Smooth muscle cell of the brain vasculature (primary cell): Measurements from ENCODE around the gene RRP8.

Experiments used
- DNase-seq: peaks from one replicate; pipeline ENCODE4 v3.0.0-alpha.2; 2012; ENCODE audit warnings: low read depth, low spot score

The RRP8 gene

GRCh38 chr11:6617315-6617781, 13.9 kb upstream of the RRP8 start:
- DNase-seq: no peak

DNA sequence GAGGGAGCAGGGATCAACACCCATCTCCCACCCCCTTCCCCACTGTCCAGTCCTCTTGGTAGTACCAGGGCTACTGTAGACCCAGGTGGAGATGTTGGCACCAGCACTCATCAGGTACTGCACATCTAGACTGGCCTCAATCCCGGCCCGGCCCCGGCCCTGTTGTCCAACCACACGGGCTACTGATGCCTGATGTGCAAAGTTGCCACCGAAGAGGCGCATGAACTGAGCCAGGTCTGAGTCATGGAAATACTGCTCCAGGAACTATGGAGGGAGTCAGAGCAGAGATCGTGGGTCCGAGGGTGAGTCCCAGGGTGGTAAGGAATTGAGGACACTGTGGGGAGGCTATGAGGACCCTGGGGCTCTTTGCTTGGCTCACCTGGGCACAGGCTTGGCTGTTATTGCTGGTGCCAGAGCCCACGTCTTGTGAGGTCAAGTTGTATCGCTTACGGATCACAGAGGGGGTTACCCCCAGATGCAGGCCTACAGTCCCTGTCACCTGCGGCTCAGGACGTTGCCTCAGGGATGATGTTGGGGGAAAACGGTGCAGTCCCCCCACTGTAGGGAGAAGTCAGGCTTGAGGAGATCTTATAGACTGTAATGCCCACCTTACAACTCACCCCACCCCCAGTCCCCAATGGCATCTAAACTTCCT, 13.3 kb upstream of the RRP8 start:
- DNase-seq: no peak

- no peak for DNase-seq
Observed at GRCh38 chr11:6615882-6616585, 12.6 kb upstream of the RRP8 start.

GRCh38 chr11:6615046-6615445, 11.6 kb upstream of the RRP8 start:
- DNase-seq: no peak

DNA sequence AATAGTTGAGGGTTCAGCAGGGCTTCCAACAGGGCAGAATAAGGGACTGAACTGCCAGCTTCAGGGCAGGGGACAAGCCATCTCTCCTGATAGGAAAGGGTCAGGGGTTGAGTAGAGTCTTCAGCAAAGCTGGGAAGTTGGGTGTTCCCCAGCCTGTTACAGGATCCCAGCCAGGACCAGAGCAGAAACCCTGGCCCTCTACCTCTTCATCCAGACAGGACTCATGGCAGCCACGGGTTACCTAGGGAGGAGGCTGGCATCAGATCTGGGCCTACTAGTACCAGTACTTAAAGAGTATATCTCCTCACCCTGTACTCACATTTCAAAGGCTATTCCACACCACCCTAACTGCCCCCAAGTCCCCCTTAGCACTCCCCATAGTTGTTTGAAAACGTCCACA, 11.0 kb upstream of the RRP8 start:
- DNase-seq: no peak

DNA sequence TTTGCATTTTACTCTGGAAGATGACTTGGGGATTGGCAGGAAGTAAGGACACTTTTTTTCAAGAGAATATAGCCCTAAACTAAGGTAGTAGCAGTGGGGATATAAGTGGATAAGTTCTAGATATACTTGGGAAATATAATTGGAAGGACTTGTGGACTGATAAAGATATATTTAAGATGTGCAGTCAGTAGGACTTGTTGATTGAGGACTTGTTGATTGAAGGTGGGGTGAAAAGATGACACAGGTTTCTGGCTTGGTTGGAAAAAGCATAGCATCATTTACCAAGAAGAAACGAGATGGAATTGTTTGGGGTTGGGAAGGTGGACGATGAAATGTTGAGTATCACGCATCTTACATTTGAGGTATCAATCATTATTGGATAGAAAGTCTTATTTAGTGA, 10.1 kb upstream of the RRP8 start:
- no peak for DNase-seq

DNA sequence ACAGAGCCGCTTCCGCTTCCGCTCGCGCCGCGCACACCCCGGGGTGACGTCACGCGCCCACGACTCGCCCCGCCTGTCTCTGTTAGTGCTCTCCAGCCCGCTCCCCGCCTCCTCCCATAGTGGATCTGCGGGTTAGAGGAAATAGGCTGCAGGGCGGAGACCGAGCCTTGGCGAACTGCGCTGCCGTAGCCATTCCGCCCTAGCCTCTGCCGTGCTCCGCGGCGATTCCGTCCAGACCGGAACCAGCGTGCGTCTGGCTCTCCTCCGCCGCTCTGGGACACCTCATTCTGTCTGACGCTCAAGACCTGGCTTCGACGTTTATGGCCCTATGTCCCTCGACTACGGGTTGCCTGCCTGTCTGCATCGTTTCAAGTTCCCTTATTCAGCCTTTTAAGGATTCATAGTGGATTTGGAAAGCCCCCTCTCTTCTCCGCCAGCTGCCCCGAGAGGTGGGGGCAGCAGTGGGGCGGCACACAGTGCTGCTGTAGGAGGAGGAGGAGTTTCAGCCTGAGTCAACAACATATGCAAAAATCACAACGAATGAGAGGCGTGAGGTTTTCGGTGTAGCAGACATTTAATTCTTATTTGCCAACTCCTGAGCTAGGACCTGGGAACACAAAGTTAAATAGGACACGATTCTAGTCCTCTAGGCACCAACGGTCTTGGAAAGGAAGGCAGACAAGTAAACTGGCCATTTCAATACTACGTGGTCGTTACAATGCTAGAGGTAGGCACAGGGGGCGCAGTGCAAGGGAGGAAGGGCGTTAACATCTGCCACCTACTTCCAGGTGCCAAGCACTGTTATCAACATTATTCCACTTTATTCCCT, 9.0 kb upstream of the RRP8 start, which contains the start of gene TAF10:
TSS of gene TAF10 (minus strand) at position 4 of the 829 bp plus-strand sequence. CDS start 27 bp downstream, outside the sequence.
- peak; percentile 83 for DNase-seq

- DNase-seq: no peak
Observed at GRCh38 chr11:6611963-6612212, 8.5 kb upstream of the RRP8 start.

GRCh38 chr11:6611092-6611962, 7.9 kb upstream of the RRP8 start:
- DNase-seq: no peak

DNA sequence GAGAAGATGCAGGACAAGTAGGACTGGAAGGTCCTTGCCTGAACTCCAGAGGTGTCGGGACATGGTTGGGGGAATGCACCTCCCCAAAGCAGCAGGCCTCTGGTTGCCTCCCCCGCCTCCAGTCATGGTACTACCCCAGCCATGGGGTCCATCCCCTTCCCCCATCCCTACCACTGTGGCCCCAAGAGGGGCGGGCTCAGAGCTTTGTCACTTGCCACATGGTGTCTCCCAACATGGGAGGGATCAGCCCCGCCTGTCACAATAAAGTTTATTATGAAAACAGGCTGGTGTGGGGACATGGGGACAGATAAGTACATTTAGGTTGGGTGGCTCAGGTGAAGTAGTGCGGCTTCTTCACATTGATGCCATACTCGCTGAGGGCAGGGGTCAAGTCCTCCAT, 7.2 kb upstream of the RRP8 start:
- no peak for DNase-seq

DNA sequence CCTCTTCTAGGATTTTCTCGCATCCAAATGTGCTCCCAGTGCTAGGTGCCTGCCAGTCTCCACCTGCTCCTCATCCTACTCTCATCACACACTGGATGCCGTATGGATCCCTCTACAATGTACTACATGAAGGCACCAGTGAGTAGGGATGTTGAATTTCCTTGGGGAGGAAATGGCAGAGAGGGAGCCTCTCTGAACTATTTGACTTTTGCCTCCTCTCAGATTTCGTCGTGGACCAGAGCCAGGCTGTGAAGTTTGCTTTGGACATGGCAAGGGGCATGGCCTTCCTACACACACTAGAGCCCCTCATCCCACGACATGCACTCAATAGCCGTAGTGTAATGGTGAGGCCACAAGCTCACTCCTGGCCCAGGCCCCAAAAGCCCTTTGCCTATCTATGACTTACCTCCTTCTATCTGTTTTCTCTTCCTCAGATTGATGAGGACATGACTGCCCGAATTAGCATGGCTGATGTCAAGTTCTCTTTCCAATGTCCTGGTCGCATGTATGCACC, 6.1 kb upstream of the RRP8 start:
- no peak for DNase-seq

DNA sequence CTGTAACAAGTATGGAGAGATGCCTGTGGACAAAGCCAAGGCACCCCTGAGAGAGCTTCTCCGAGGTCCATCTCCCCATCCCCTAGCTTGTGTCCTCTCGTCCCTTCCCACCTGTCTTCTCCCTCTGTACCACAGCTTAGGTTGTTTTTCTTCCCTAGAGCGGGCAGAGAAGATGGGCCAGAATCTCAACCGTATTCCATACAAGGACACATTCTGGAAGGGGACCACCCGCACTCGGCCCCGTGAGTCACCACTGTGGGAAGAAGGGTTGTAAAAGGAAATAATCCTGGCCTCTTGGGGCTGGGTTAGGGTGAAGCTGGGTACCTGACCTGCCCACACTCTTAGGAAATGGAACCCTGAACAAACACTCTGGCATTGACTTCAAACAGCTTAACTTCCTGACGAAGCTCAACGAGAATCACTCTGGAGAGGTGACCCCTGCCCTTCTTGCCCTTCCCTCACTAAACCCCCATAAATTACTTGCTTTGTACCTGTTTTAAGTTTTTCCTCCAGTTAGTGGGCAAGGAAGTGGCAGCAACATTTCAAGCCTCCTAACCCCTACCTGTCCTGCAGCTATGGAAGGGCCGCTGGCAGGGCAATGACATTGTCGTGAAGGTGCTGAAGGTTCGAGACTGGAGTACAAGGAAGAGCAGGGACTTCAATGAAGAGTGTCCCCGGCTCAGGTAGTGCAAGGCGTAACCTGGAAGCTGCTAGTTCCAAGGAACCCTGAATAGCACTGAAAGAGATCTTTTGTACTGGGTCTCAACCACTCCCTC, 5.5 kb upstream of the RRP8 start:
- DNase-seq: no peak

DNA sequence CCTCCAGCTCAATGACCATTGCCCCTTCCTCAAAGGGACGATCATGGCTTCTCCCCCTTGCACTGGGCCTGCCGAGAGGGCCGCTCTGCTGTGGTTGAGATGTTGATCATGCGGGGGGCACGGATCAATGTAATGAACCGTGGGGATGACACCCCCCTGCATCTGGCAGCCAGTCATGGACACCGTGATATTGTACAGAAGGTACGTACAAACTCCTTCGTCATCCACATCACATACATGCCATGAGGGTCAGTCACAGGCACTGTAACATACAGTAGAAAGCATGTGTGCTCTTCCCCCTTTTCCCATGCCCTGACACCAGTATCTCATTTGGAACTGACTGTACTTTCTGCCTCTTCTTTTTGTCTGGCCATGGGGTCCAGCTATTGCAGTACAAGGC, 4.6 kb upstream of the RRP8 start:
- no peak for DNase-seq

DNA sequence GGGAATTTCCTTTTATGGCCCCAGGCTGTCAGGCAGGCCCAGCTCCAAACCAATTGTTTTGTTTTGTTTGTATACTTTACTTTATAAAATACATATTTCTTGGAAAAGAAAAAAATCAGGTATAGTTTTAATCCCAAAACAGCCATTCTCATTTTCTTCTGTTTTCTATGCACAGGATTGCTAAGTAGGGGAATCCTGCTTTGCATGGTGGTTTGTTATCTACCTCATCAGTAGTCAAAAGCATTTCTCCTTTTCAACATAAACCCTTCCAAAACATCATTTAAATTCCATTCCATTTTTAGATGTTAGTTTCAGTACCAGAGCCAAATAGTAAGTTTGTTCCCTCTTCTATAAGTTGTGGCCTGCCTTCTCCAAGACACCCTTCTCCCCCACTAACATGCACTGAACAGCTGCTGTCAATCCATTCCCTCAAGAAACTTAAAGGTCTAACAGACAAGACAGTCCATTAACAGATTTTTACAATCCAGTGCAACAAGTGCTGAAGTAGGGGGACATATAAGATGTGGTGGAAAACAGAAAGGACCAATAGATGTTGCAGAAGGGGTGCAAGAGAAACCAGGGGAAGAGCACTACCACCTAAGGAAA, 3.9 kb upstream of the RRP8 start:
- no peak for DNase-seq

DNA sequence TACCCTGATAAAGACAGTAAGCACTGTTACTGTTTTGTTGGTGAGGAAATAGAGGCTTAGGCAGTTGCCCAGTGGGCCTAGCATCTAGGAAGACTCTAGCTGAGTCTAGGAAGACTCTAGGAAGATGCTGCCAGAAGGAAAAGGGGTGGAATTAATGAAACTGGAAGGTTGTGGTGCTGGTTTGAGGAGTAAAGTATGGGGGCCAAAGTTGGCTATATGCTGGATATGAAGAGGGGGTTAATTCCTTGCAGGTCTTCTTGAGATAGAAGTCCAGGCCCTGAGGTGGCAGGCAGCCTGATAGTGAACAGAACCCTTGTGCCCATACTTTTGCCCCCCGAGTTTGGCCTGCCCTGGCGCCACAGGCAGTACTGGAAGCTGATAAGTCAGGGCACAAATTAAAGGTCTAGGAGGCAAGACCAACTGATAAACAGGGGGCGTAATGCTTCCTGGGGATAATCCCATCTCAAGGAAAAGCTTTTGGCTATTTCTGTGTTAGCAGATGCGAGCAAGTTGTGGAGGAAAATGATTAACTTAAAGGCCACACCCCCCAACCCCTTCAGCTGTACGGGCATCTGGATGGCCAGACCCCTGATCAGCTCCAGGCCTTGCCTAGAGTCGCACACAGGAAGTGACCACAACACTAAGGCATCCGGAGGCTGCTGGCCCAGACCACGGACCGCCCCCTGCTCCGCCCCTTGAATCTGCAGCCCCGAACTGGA, 3.2 kb upstream of the RRP8 start:
- peak; percentile 63 for DNase-seq

DNA sequence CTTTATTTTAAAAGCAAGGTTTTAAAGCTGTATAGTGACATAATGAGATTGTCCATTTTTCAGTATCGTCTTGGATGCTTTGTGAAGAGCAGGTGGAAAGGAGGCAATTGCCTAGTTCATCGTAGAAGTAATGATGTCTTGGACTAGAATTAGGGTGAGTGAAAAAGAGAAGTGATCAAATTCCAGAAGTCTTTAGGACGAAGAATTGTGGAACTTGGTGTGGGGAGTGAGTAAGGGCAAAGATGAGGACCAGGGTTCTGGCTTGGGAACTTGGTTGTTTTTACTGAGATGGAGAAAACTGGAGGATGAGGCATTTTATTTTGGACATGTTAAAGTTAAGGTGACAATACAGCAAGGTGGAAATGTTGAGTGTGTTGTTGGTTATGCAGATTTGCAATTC, 1.4 kb upstream of the RRP8 start:
- no peak for DNase-seq

- DNase-seq: no peak
Observed at GRCh38 chr11:6604081-6604626, 738 bp upstream of the RRP8 start.

GRCh38 chr11:6602096-6602940, 1.1 kb downstream of the RRP8 start:
- no peak for DNase-seq
